ENCODE measurements around the gene WASHC2C.
"Not testable (repeated sequence)": the region's sequence is repeated elsewhere in the genome, so short reads cannot be mapped to it uniquely, and the experiment has no call there.

WASHC2C gene

GRCh38 chr10:45771757-45772461 is 44.8 kb downstream of the WASHC2C start:
- DNase-seq (ENCODE audit: low read depth) = not testable (repeated sequence)

GRCh38 chr10:45786217-45786616 is 59.2 kb downstream of the WASHC2C start:
- DNase-seq (ENCODE audit: low read depth) = not testable (repeated sequence)

DNA sequence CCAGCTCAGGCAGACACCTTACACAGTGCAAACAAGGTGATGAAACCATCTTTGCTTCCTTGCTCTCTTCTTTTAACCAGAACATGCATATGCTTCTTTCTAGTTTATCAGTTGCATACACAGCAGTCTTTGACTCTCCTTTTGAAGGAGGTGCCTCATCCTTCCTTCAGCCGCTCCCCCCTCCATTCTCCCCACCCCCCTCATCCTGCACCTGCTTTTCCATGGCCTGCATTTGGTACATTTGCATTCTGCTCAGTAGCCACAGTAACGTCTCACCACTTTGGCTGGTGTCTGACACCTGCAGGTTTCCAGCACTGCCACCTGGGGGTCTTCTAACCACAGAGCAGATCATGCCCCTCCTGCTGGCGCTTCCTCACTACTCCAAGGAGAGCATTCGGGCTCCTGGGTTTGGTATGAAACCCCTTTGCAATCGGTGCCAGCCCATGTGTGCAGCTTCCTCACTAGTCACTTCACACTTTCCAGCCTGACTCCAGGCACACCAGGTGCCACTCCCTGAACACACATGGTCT is 60.2 kb downstream of the WASHC2C start:
- not testable (repeated sequence) for DNase-seq (ENCODE audit: low read depth)

GRCh38 chr10:45789991-45790390 is 62.9 kb downstream of the WASHC2C start:
- DNase-seq (ENCODE audit: low read depth) = not testable (repeated sequence)

DNA sequence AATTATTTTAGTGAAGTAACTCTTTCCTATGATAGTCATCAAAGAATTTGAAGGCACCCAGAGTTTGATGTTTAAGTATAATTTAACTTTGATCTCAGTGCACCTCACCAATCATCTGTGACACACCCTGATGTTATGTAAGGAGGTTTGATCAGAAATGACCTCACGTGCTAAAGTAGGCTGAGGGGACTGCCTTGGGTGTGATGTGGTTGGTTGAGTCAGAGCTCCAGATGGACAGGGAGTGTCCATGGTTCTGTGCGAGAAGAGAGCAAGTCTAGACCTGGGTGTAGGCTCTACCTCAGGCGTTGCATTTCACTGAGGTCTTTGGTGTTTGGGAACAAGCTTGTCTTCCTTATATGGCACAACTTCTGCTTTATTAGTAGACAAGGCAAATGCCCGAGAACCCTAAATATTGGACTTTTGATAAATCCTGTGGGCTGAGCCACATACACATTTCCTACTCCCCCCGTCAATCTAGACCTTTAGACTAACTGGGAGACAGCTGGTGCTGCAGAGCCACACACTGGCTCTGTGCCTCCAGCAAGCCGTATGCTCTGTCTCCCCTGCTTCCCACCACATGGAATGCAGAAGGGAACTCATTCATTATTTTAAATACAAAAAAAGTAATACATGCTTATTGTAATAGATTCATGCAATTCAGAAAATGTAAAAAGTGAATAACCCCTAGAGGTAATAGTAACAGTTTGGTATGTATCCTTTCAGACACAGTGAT is 63.8 kb downstream of the WASHC2C start:
- not testable (repeated sequence) for DNase-seq (ENCODE audit: low read depth)

DNA sequence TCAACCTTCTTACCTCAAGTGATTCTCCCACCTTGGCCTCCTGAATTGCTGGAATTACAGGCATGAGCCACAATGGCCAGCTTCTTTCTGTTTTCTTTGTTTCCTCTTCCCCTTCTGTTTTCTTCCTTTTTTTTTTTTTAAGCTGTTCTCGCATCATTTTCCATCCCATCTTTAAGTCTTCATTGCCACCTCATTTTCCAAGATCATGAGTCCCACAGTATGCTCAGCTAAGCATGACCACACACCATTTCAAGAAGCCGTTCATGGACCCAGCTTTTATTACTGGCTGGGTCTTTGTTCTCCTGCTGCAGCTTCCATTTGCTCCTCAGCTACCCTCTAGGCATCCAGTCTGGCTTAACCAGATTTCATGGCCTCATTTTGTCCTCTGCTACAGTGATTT is 67.7 kb downstream of the WASHC2C start:
- not testable (repeated sequence) for DNase-seq (ENCODE audit: low read depth)

- peak; percentile 3 for DNase-seq (ENCODE audit: low read depth)
Observed at GRCh38 chr10:45803060-45804010, 76.3 kb downstream of the WASHC2C start.

DNA sequence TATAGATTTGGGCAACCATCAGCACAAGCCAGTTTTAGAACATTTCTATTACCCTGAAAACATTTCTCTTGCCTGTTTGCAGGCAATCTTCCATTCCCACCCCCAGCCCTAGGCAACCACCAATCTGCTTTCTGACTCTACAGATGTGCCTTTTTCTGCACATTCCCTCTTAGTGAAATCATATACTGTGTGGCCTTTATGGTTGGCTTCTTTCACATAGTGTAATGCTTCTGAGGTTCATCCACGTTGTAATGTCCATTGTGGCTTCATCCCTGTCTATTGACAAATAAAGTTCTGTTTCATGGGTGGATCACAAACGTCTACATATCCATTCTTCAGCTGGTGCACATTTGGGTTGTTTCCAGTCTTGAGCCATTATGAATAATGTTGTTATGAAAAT is 77.9 kb downstream of the WASHC2C start:
- DNase-seq (ENCODE audit: low read depth) = not testable (repeated sequence)

DNA sequence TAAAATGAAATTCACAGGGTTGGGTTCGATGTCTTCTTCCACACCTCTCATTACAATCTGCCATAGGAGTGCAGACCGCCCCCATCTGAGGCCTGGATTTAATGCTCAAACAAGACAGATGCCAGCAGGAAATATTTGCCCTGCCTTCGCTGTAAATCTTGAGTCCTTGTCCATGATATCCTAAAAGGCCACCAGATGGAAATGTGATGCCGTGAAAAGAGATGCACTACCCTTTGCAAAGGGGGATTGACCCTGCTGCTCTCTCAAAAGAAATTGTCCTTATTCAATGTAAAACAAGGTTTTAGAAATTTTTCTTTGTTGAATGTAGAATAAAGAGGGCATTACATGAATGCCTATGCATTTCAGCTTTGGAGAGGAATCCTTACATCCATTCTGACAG is 82.8 kb downstream of the WASHC2C start:
- peak; percentile 4 for DNase-seq (ENCODE audit: low read depth)

- DNase-seq (ENCODE audit: low read depth) = no peak
Observed at GRCh38 chr10:45811075-45811474, 84.0 kb downstream of the WASHC2C start.

GRCh38 chr10:45812959-45813358 is 85.9 kb downstream of the WASHC2C start:
- DNase-seq (ENCODE audit: low read depth) = not testable (repeated sequence)

- not testable (repeated sequence) for DNase-seq (ENCODE audit: low read depth)
Observed at GRCh38 chr10:45814146-45814545, 87.1 kb downstream of the WASHC2C start.

GRCh38 chr10:45817130-45817859 is 90.2 kb downstream of the WASHC2C start:
- DNase-seq (ENCODE audit: low read depth) = no peak

DNA sequence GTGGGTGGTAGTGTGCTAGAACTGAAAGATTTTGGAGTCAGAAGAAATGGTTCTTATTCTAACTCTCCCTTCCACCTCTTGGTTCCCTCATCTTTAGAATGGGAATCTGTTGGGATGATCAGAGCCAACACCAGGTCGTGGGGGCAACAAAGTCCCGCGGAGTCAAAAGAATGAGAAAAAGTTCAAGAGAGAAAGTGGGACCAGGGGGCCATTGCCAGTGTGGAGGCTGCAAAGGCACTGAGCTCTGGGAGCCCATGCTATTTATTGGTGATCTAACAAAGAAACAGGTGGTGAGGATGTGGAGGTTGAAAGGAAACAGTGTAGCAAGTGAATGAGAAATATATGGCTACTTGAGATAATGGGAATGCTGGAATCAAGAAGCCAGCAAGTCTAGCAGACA is 90.8 kb downstream of the WASHC2C start:
- no peak for DNase-seq (ENCODE audit: low read depth)

- DNase-seq (ENCODE audit: low read depth) = no peak
Observed at GRCh38 chr10:45819552-45819951, 92.5 kb downstream of the WASHC2C start.

GRCh38 chr10:45820107-45820830 is 93.2 kb downstream of the WASHC2C start:
- not testable (repeated sequence) for DNase-seq (ENCODE audit: low read depth)

GRCh38 chr10:45822918-45823317 is 95.9 kb downstream of the WASHC2C start:
- DNase-seq (ENCODE audit: low read depth) = not testable (repeated sequence)
